Heart left ventricle (tissue), 13 donors: ENCODE data around the gene CCDC112.

Experiments
- POLR2A ChIP-seq, 2 donors: fragments of 450-650 bp; IDR thresholded peaks; one replicate each; pipeline ENCODE4 v1.6.1; 2017; ENCODE audit warnings: antibody characterized with exemption in 2 of 2, mild to moderate bottlenecking in 2 of 2, moderate library complexity in 2 of 2
- TF ChIP-seq, protein P1 (sequence below), 12 donors: fragments of 200-600 bp; sonication (generic) in 4 of 12; IDR thresholded peaks; one replicate each; pipeline versions ENCODE4 v1.5.0 to v1.8.0; 2018 to 2022; ENCODE audit warnings: antibody characterized with exemption in 12 of 12, mild to moderate bottlenecking in 5 of 12
- donor health status: ischemic (EF 13 %, LVEDD 7.1; RV severe dilation, severe dysfunction).
- donor health status: DM: no; HTN: yes; CAD: no.
- donor health status: DM: no; HTN: no; CAD: no.
- donor health status: ischemic (EF 25% LVEDD 6.9; RV normal size, moderate dysfunction).
- donor health status: ischemic (EF 25% LVEDD 5.7; RV mildly dilated, moderate dysfunction).
- donor health status: ischemic (EF 35%, LVEDD 5.7; RV mildly dilated, moderate dysfunction).
- donor health status: nonischemic (EF 11% LVEDD 7.7; RV severe dilation, severe dysfunction).
- donor health status: DM: yes; HTN: yes; CAD: no.
- donor health status: PGD.
- donor health status: ischemic (EF 29% LVEDD 5.4; RV normal size, mild dysfunction).
- donor health status: nonischemic (EF 23%, LVEDD 6.1; RV moderate dilation, normal function).

GRCh38 chr5:115262321-115263077 is 34.0 kb downstream of the CCDC112 start, which contains the start of gene PGGT1B:
- TF ChIP-seq, protein P1, sequence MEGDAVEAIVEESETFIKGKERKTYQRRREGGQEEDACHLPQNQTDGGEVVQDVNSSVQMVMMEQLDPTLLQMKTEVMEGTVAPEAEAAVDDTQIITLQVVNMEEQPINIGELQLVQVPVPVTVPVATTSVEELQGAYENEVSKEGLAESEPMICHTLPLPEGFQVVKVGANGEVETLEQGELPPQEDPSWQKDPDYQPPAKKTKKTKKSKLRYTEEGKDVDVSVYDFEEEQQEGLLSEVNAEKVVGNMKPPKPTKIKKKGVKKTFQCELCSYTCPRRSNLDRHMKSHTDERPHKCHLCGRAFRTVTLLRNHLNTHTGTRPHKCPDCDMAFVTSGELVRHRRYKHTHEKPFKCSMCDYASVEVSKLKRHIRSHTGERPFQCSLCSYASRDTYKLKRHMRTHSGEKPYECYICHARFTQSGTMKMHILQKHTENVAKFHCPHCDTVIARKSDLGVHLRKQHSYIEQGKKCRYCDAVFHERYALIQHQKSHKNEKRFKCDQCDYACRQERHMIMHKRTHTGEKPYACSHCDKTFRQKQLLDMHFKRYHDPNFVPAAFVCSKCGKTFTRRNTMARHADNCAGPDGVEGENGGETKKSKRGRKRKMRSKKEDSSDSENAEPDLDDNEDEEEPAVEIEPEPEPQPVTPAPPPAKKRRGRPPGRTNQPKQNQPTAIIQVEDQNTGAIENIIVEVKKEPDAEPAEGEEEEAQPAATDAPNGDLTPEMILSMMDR (IDR thresholded peaks at IDR 0.05), result no peak
- peak in 1 of 2 donors; percentile 51 for TF ChIP-seq POLR2A (IDR thresholded peaks at IDR 0.05)
